ENCODE measurements around the gene CLDN7.
"Not testable (repeated sequence)": the region's sequence is repeated elsewhere in the genome, so short reads cannot be mapped to it uniquely, and the experiment has no call there.

CLDN7 gene

DNA sequence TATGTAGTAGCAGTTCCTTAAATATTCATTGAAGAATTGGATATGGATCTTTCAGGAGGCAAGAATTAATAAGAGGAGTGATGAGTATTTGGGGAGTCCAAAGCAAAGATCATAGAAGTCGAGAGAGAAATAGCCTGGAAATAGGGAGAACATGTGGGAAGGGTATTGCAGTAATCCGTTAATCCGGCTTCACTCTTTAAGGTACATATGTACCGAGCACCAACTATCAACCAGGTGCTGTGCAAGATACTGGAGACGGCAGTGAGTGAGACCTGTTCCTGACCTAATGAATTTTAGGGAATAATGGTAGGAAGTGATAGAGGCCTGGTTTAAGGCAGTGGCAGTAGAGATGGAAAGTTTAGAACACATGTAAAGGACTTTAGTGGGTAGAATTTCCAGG lies 9.2 kb downstream of the CLDN7 start:
- DNase-seq (ENCODE audit: low read depth in 2 of 2) = no peak

DNA sequence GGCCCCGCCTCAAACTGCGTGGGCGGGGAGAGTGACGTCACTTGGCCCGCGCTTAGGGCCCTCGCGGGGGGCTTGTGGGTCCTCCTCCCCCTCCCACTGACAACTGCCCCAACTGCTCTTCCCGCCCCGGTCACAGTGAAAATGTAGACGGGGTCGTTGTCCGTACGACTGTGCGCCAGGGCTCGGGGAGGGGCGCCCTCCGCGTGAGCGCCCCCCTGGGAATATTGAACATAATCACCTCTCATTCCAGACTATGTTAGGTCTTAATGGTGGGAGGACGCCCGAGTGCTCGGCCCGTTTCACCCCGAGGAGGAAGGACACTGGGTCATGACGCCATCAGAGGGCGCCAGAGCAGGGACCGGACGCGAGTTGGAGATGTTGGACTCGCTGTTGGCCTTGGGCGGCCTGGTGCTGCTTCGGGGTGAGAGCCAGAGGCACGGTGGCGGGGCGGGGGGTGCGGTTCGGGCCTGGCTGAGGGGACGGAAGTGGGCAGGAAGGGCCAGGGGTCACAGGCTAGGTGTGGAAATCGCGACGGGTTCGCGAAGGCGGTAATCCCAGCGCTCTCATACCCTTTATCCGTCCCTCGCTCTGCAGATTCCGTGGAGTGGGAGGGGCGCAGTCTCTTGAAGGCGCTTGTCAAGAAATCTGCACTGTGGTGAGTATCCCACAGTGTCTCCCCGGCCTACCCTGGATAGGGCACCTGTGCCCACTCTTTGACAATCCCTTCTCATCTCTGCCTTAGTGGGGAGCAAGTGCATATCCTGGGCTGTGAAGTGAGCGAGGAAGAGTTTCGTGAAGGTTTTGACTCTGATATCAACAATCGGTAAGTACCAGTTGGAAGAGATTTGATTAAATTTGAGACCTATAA lies 9.9 kb downstream of the CLDN7 start, which contains the start of gene ELP5:
Gene ELP5, plus strand, starts transcription at position 40 of the 868 bp plus-strand sequence. Its CDS starts 336 bp downstream, at position 376.
- DNase-seq (ENCODE audit: low read depth in 2 of 2) = peak; percentile 79 to 80

DNA sequence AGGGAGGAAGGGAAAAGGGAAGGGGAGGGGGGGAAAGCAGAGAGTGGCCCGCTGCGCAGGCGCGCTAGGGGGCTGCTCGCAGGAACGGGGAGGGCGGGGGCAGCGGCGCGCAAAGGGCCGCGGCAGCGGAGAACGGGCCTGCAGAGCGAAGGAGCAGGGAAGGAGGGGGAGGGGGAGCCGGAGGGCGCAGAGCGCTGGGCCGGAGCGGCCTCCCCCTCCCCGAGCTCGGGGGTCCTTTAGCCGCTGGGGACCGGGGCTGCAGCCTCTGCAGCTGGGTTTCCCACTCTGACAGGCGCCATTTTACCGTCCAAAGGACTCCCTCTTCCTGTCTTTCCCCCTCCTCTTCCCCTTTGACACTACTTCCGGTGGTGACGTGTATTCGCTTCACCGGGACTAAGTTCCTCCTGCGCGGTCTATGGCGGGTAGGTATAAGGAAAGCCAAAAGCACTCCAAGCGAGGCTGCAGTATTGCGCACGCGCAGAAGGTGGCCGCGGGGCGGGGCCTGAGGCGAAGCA lies 10.6 kb downstream of the CLDN7 start, which contains the start of gene CTDNEP1:
Gene CTDNEP1, minus strand, starts transcription at position 74 of the 515 bp plus-strand sequence. CDS start 438 bp downstream, outside the sequence.
- peak; percentile 97 to 99 for DNase-seq (ENCODE audit: low read depth in 2 of 2)

DNA sequence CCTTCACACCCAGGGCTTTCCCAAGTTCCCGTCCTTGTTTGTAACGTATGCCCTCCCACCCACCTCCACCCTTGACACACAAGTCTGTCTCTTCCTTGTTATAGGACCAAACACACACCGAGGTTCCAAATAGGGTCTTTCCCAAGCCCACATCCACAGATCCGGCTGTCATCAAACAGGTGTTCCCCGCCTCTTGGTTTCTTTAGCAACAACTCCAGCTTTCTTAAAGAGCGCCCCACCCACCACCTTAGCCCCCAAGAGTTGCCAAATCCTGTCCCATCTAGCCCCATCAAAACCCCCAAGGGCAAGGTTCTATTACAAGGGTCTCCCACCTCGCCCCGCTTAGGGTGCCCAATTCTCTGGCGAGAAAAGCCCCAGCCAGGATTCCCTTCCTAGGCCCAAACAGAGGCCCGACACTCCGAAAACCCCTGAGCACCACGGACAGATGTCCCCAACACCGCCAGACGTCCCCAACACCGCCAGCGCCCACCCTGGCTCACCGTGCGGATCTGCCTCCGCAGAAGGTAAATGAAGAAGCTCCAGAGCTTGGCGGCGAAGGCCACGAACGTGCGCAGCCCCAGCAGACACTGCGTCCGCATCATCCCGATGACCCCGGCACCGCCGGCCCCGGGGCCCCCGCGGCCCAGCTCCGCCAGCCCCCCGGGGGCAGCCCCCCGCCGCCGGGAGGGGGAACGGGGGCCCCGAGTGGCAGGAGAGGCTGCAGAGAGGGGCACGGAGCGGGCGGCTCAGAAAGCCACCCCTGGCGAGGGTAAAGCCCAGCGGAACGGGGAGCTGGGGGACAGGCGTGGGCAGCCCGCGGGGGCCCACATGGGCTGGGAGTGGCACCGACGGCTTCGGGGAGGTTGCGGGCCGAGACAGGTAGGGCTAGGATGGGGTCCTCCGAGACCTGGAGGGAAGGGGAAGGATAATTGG lies 11.3 kb downstream of the CLDN7 start:
- DNase-seq (ENCODE audit: low read depth in 2 of 2) = no peak

DNA sequence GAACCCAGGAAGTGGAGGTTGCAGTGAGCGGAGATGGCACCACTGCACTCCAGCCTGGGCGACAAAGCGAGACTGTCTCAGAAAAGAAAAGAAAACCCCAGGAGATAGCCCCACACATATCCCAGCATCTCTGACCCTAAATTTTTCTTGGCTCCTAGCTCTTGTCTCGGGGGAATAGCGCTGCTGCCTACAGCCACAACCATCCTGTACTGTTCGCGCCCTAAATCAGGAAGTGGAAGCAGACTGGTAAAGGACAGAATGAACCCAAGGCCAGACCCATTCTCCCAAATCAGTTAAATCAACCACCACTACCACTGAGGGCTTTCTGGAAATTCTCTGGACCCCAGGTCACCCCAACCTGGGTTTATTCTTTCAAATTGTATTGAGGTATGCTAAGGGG lies 12.4 kb downstream of the CLDN7 start:
- DNase-seq (ENCODE audit: low read depth in 2 of 2) = no peak

DNA sequence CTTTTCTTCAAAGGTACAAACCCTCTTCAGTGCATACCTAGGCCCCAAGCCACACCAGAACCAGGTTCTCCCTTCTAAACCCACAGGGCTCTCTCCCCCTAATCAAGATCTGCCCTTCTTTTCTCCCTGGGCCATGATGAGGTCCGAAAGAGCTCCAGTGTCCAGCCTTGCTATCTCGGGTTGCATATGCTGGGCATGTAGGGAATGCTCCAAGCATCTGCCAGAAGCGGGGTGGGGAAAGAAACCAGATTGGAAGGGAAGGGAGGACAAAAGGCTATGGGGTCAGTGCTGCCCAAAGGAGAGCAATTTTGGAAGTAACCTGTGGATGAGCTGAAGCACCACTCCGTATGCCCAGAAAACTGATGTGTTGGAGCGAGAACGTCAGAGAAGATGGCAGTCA lies 13.1 kb downstream of the CLDN7 start:
- DNase-seq (ENCODE audit: low read depth in 2 of 2) = no peak

DNA sequence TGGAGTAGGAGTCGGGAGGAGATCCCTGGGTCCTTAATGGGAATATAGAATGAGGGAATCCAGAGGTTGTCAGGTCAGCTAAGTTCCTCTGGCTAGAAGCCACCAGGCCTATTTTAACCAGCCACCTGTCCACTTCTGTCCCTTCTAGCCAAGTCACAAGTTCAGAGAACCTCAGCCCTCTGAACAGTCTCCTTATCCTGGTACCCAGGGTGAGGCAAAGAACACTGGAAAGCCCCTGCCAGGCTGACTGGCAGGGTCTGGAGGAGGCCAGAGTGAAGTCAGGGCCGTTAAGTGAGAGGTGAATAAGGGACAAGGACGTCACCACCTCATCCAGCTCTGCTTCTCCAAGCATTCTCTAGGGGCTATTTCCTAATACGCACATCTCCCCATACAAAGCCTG lies 13.5 kb downstream of the CLDN7 start:
- DNase-seq (ENCODE audit: low read depth in 2 of 2) = no peak

DNA sequence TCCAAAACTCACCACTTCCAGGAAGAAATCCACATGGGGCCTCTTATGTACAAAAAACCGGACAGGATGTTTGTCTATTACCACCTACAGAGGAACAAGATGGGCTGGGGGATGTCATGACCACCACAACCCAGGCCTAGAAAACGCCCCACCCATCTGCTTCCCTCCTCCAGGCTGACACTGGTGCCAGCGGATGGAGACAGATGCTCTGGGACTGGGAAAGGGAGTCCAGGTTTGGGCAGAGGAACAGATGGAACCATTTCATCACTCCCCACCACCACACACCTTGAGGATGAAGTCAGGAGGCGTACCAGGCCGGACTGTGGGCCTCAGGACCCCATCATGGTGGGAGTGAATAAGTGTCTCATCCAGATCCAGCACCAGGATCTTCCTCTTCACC lies 15.5 kb downstream of the CLDN7 start:
- no peak for DNase-seq (ENCODE audit: low read depth in 2 of 2)

DNA sequence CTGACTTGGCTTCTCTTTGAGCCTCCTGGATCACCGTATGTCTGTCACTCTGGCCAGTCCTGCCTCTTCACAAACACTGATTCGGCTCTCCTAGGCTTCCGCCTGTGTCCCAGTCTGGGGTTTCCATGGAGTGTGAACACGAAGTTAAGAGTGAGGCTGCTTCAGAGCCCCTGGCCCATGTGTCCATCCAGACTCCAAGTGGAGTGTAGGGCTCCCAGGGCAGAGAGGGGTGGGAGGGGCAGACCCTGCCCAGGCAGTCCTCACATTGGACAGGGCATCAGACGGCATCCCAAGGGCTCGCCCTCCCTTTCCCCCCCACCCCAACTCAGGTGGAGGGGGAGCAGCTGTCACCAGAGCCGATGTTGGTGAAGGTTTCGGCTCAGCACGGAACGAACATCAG lies 18.4 kb downstream of the CLDN7 start:
- not testable (repeated sequence) for DNase-seq (ENCODE audit: low read depth in 2 of 2)

DNA sequence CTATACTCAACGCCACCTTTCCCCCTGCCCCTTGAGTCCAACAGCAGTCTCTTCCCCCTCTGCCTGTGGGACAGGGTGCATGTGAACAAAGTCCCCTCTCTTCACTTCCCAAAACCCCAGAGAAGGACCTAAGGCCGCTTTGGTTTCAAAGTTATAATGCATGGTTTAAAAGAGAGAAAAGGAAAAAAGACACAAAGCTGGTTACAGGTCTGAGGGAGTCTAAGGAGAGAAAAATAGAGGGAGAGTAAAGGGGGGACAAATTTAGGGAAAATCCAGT lies 18.9 kb downstream of the CLDN7 start:
- DNase-seq (ENCODE audit: low read depth in 2 of 2) = no peak

DNA sequence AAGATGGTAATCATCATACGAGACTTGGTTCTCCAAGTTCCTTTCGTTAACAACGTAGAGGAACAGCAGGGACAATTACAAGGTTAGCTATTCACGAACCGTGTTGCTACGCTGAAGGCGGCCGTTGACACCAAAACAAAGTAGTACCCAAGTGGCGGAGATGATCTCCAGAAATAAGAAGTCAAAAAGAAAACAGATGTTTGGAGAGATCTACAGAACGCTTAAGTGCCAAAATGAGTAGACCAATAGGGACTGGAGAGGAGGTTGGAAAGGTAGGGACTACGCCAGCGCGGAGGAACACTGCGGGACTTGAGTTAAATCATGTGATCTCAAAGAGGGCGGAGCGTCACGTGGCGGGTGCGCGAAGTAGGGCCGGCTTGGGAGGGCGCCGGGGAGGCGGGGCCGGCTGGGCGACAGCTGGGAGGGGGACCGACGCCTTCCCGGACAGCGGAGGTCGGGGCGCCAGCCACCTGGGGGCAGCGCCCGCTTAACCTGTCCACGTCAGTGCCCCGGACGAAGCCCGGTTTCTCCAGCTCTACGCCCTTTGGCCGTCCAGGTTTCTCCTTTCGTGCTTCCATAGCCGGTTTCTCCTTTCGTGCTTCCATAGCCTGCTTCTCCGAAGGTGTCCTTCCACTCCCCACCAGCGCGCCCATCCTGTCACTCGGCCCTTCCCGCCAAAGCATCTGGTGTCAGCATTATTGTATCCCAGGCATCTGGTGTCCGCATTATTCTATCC lies 19.4 kb downstream of the CLDN7 start:
- DNase-seq (ENCODE audit: low read depth in 2 of 2) = peak; percentile 89 to 91

DNA sequence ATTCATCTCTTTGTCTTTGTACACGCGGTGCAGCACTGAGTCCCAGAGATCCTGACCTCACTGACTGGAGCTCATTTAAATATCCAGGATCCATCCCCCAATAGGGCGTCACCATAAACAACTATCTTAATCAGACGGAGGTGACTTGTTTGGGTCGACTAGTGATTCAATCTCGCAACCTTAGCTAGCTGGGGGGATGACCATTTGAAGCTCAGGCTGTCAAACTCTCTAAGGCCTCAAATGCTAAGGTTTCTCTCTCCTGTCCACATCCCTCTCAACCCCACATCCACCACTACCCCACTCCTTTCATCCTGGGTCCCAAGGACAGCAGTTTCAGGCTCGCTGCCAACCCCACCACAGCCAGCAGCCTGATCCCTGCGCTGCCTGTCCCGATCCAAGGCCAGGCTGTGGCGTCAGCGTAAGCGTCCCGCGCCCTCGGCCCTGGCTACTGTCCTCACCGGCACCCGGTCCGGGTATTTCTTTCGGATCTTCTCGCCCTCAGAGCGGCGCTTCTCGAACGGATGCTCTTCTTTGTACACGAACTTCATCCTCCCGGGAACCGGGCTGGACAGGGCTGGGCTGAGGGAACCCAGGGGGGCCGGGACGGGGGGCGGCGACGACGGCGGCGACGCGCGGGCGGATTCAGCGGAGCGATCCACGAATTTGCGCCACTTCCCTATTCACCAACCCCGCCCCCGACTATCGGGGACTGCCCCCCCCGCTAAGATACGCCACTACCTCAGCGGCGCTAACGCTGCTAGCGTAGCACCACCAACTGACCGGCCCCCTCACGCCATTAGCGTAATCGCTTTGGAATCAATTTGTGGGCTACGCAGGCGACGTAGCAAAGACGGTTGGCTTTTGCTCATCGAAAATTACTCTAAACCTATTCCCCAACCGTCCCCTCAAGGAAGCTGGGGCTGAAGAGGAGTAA lies 20.2 kb downstream of the CLDN7 start, which contains the start of gene GABARAP:
Gene GABARAP, minus strand, starts transcription at position 667 of the 934 bp plus-strand sequence. Its CDS starts 119 bp downstream, at position 548.
- DNase-seq (ENCODE audit: low read depth in 2 of 2) = peak; percentile 89

DNA sequence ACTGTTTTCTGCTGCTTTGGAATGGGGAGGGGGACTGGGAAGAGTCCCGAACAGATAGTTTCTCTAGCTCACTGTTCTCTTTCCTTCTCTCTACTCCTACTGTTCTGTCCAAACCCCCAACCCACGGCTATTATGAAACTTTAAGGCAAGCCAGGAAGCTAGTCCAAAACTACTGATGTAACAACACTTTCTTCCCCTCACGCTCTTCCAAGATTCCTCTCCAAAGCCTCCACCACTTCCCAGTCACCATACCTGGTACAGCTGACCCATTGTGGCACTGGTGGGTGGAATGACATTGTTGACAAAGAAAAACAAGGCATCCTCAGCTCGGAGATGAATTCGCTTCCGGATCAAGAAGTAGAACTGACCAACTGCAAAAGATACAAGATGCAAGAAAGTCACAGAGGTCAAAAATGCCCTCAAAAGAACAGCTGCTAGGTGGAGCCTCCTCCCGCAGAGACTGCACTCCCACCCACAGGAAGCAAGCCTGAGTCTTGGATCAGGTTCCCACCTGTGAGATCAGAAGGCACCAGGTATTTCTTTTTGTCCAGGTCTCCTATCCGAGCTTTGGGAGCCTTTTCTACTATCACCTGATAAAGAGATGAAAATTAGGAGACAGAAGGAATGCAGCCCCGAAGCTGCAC lies 21.1 kb downstream of the CLDN7 start:
- no peak for DNase-seq (ENCODE audit: low read depth in 2 of 2)

DNA sequence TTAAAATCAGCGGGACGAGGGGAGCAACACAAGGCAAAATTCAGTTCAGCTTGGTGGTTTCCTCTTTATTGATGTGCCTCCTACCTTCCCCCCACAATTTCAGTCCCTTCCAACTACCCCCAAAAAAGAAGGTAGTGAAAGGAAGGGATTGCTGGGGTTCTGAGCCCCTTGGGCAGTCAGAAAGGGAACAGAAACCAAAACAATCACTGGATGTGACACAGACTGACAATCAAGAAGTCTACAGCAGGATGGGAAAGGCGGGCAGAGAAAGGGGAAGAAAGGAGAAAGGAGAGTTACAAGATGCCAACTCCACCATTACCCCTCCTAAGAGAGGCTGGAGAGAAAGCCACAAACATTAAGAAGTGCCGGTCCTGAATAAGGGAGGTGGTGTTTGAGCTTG lies 21.9 kb downstream of the CLDN7 start:
- no peak for DNase-seq (ENCODE audit: low read depth in 2 of 2)

DNA sequence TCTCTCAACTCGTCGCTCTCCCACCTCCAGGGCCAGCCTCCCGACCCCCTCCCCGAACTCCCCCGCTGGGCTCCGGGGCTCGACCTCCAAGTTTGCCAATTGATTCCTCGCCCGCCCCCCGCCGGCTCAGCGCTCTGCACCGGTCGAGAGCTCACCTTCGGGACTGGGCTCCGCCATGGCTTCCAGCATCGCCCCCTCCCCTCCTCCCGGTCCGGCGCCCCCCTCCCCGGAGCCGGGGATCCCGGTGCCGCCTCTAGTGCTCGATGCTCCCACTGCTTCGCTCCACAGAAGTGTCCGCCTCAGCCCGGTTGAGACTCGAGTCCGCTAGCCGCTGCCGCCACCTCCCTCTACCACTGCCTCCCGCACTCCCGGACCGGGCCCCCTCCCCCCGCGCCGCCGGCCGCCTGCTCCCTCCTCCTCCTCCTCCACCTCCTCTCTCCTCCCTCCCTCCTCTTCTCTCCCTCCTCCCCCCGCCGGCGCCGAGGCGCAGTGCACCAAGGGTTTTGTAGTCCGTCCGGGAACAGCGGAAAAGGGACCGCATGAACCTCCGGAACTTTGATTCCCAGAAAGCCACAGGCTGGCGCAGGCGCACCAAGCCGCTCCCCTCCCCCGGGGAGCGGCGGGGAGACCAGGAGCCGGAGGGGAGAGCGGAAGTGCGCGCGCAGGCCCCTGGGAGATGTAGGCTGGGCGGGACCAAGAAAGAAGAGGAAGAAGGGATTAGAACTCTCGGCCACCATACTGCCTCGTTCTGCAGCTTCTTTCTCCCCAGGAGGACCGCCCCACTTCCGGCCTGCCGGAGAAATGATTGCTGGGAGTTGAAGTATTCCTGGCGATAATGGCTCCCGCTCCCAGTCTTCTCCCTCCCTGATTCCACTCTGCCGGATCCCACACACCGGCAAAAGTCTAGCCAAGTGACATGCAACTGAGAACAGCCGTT lies 22.9 kb downstream of the CLDN7 start, which contains the start of gene PHF23:
Gene PHF23, minus strand, starts transcription at position 367 of the 937 bp plus-strand sequence. Its CDS starts 178 bp downstream, at position 189.
- DNase-seq (ENCODE audit: low read depth in 2 of 2) = peak; percentile 97 to 98

DNA sequence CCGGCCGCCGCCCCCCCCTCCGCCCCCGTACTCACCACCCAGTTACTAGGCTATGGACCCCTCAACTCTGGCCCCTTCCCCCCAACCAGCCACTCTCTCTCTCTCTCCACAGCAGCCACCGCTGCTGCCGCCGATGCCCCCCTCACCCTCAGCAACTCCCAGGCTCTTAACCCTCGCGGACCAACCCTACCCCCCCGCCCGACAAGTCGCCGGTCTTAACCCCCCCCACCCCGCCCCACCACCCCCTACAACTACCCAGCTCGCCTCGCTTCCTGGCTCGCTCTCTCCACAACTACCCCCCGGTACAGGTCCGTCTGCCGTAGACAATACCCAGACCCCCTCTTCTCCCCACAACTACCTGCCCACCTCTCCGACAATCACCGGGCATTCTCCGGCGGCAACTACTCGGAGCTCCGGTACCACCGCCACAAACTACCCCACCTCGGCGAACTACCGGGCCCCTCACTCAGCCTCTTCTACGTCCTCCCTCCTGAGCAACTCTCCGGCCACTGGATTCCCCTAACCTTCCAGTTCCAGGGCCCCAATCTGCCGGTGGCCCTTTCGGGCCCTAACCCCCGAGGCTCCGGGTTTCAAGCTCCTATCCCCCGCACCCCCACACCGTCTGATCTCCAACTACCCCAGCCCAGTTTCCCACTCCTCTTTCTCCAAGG lies 23.7 kb downstream of the CLDN7 start:
- no peak for DNase-seq (ENCODE audit: low read depth in 2 of 2)

DNA sequence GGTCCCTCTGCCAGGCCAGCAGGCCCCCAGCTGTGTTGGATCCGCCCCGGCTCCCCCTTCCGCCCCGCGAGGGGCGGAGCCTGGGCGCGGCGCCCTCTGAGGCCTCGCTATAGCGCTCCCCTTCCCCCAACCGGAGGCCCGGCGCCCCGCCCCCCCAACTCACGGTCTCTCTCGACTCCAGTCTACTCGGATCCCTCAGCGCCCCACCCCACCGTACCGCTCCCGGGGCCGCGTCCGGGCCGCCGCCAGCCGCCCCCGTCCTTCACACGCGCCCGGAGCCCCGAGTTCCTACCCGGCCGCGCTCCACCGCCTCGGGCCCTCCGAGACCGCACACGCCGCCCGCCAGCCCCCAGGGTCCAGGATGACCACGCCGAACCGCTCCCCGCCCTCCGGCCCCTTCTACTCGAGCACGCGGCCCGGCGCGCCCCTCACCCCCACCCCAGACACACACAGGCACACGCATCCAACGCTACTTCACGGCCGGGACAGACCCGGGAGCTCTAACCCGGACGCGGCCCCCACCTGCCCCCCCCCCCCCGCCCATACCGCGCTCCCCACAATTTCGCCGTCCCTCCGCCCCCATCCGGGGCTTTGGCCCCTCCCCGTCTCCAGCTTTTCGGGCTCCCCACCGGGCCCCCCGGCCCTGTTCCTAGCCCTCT lies 24.4 kb downstream of the CLDN7 start:
- peak; percentile 80 to 87 for DNase-seq (ENCODE audit: low read depth in 2 of 2)

Measured in stimulated activated CD8-positive, alpha-beta memory T cell treated with anti-CD3 and anti-CD28 coated beads, Interleukin-7, amount 100 ng/mL, for 4 hours (primary cell).